Measurements from ENCODE around the gene KIRREL3. TPM values are rescaled to one million over a fixed set of nuclear protein-coding genes. Genes with fewer than 3 reads are reported as not detected.

The KIRREL3 gene
- total and polyA plus RNA-seq, 12 donors, result 0.13 to 0.58 (median 0.30) TPM

- TF ChIP-seq CTCF (IDR thresholded peaks at IDR 0.05), result no peak
- Histone ChIP-seq H3K27ac (no peak overlapping the region), H3K9me3 (no peaks in the 10 kb centered on the region), H3K36me3 (no peaks in the 10 kb centered on the region), H3K4me1 (no peaks in the 10 kb centered on the region), H3K27me3 (peaks cover 0 to 48% (median 40%) of the 10 kb centered on the region in 7 donors), H3K4me3 (no peak overlapping the region)
- ATAC-seq, result no peak
- DNase-seq, result no peak
- 63 to 72% methylated on average over 4 of the region's 4 CpGs for WGBS, 2 donors
- intact Hi-C loops (cut with DNase I), result no loop called here
Measured at GRCh38 chr11:126864934-126865333, 135.6 kb downstream of the KIRREL3 start.

- intact Hi-C loops (cut with DNase I), result no loop called here
- no peak overlapping the region for H3K27ac ChIP-seq
- H3K27me3 ChIP-seq, result peaks cover 0 to 50% (median 33%) of the 10 kb centered on the region in 7 donors
- H3K36me3 ChIP-seq, result no peaks in the 10 kb centered on the region
- TF ChIP-seq CTCF (IDR thresholded peaks at IDR 0.05), result no peak
- H3K4me3 ChIP-seq, result no peak overlapping the region
- WGBS, 2 donors, result 76 to 81% methylated on average over 21 of the region's 21 CpGs
- H3K9me3 ChIP-seq, result no peaks in the 10 kb centered on the region
- ATAC-seq, result no peak
- no peak for DNase-seq
- H3K4me1 ChIP-seq, result no peaks in the 10 kb centered on the region
Measured at GRCh38 chr11:126863294-126863997, 137.1 kb downstream of the KIRREL3 start.

- 43 to 48% methylated on average over 7 of the region's 7 CpGs for WGBS, 2 donors
- ATAC-seq (no peak), DNase-seq (no peak)
- Histone ChIP-seq H3K4me1 (no peaks in the 10 kb centered on the region), H3K4me3 (no peak overlapping the region), H3K9me3 (no peaks in the 10 kb centered on the region), H3K36me3 (no peaks in the 10 kb centered on the region), H3K27ac (no peak overlapping the region), H3K27me3 (peaks cover 0 to 50% (median 31%) of the 10 kb centered on the region in 7 donors)
- intact Hi-C loops (cut with DNase I), result no loop called here
- TF ChIP-seq CTCF (IDR thresholded peaks at IDR 0.05), result no peak
Measured at GRCh38 chr11:126862664-126863243, 137.8 kb downstream of the KIRREL3 start.

GRCh38 chr11:126861796-126862459 lies 138.6 kb downstream of the KIRREL3 start:
- Histone ChIP-seq H3K27ac (no peak overlapping the region), H3K4me3 (no peak overlapping the region), H3K9me3 (no peaks in the 10 kb centered on the region), H3K27me3 (peaks cover 0 to 50% (median 28%) of the 10 kb centered on the region in 7 donors), H3K4me1 (no peaks in the 10 kb centered on the region), H3K36me3 (no peaks in the 10 kb centered on the region)
- no peak for DNase-seq
- no peak for TF ChIP-seq CTCF (IDR thresholded peaks at IDR 0.05)
- WGBS, 2 donors, result 72 to 77% methylated on average over 10 of the region's 10 CpGs
- no peak for ATAC-seq
- intact Hi-C loops (cut with DNase I), result no loop called here
